IgD-negative memory B cell (primary cell): ENCODE measurements around the gene IGSF11. TPM values are rescaled to one million over a fixed set of nuclear protein-coding genes. Genes with fewer than 3 reads are reported as not detected.
"Not testable (repeated sequence)": the region's sequence is repeated elsewhere in the genome, so short reads cannot be mapped to it uniquely, and the experiment has no call there.

Source experiments
- H3K27ac Mint-ChIP-seq, 3 donors: one replicate each; pipeline ENCODE4 v1.8.0; 2020 to 2022; ENCODE audit warnings: mild to moderate bottlenecking in 3 of 3, mixed read lengths in 3 of 3, moderate library complexity in 1 of 3
- H3K27me3 Mint-ChIP-seq: one replicate; pipeline ENCODE4 v1.8.0; 2021; ENCODE audit warnings: mixed read lengths
- H3K36me3 Mint-ChIP-seq: one replicate; pipeline ENCODE4 v1.8.0; 2020; ENCODE audit warnings: mild to moderate bottlenecking, mixed read lengths
- H3K4me1 Mint-ChIP-seq, 3 donors: one replicate each; pipeline ENCODE4 v1.8.0; 2020 to 2022; ENCODE audit warnings: mixed read lengths in 3 of 3, mild to moderate bottlenecking in 1 of 3
- H3K4me3 Mint-ChIP-seq, 4 donors: one replicate each; pipeline ENCODE4 v1.8.0; 2020 to 2022; ENCODE audit warnings: mild to moderate bottlenecking in 4 of 4, mixed read lengths in 4 of 4, moderate library complexity in 3 of 4
- H3K9me3 Mint-ChIP-seq, 3 donors: one replicate each; pipeline ENCODE4 v1.8.0; 2020 to 2021; ENCODE audit warnings: mixed read lengths in 3 of 3, mild to moderate bottlenecking in 1 of 3
- polyA plus RNA-seq: library from polyadenylated mRNA; unstranded; fragments of 300-500 nt; fragmentation: Illumina TruSeq; gene quantifications from one replicate; pipeline ENCODE4 v1.2.3, GENCODE V29; 2021

The IGSF11 gene
- polyA plus RNA-seq, 1 donor from 2014 or later = not detected

DNA sequence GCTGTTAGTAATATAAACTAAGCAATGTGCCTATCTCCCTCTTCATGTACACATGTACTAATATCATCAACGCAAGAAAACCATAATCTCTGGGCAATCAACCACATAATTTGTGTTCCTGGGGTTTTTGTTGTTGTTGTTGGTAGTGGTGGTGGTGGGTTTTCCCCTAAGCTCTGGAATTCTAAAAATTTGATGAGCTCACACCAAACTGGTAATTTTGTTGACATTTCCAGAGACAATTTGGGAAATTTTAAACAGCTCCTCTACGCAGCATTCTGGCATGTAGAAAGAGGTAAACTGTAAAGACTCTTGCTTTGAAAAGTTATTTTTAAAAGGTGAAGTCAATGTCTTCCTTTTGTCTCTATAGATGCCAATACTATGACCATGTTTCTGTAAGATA is 126.7 kb downstream of the IGSF11 start:
- Mint-ChIP-seq H3K27me3 (peaks cover 9% of the 10 kb centered on the region), H3K36me3 (peaks cover 1% of the 10 kb centered on the region), H3K27ac (no peak overlapping the region), H3K4me1 (no peaks in the 10 kb centered on the region), H3K4me3 (no peak overlapping the region), H3K9me3 (peaks cover 0 to 2% (median 0%) of the 10 kb centered on the region in 3 donors)

DNA sequence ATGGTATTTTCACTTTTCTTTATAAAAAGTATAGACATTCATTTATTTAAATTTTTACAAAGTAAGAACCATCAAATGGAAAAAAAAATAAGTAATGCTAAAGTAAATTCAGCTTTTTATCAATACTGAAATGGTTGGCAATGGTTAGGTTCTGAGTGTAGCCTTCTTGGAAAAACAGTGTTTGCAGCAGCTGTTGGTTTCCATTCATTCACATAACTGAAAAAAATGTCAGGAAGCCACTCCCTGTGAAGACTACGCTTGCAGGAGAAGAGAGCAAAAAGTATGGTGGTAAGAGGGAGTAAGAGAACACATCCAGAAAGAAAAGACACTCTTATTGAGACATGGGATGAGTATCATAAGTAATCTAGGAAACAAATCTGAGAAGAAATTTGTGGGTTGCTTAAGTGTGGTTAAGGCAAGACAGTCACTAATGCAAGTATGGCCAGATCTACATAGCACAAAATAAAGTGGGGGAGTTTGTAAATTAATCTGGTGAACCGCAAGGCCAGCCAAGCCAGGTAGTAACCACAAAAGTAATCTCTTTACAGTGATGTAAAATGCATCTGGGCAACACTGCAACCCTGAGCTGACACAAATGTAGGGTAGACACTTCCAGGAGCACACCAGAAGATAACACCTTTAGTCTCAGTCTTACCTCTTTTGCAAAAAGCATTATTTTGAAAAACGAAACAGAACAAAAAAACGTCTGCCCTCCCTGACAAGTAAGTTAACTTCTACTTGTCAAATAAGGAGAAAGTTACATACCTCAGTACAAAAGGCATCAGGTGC is 133.7 kb downstream of the IGSF11 start:
- Mint-ChIP-seq H3K4me1 (peaks cover 0 to 4% (median 0%) of the 10 kb centered on the region in 3 donors), H3K27me3 (peaks cover 2% of the 10 kb centered on the region), H3K27ac (no peak overlapping the region), H3K36me3 (no peaks in the 10 kb centered on the region), H3K9me3 (no peaks in the 10 kb centered on the region), H3K4me3 (no peak overlapping the region)

DNA sequence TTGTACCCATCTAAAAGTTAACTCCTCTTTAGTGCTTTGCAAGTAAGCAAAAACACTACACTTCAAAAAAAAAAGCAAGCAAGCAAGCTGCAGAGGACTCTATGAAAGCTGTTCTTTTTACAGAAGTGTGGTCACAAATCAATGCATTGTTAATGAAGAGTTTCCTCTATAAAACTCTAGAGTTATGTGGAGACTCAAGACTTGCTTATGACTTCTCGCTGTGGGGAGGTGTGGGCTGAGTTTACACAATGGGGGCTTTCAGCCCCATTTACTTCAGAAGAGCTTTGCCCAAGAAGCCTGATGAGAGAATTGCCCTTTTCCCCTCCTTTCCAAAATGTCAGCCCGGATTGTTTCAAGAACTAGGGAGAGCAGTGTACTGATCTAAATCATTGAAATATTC is 144.4 kb downstream of the IGSF11 start:
- Mint-ChIP-seq H3K9me3 (no peaks in the 10 kb centered on the region), H3K27me3 (peaks cover 16% of the 10 kb centered on the region), H3K36me3 (no peaks in the 10 kb centered on the region), H3K27ac (no peak overlapping the region), H3K4me3 (no peak overlapping the region), H3K4me1 (peaks cover 0 to 1% (median 0%) of the 10 kb centered on the region in 3 donors)

DNA sequence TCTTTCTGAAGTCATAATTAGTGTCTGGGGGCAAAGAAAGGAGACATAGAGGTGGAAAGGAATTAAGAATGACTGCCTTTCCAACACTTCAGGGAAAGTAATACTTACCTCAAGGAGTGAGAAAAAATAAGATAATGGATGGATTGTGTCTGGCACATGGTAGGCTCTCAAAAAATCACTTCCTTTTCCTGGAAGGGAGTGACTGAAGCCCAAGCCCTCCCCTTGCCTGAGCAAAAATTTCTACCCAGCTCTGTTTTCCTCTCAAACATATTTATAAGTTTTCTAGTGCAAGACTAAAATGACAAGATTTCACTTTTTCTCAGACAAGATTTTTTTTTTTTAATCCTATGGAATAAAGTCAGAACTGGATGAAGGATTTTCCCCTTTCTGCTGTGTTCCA is 145.0 kb downstream of the IGSF11 start:
- Mint-ChIP-seq H3K4me3 (no peak overlapping the region), H3K4me1 (peaks cover 0 to 1% (median 1%) of the 10 kb centered on the region in 3 donors), H3K27ac (no peak overlapping the region), H3K27me3 (peaks cover 16% of the 10 kb centered on the region), H3K9me3 (no peaks in the 10 kb centered on the region), H3K36me3 (no peaks in the 10 kb centered on the region)

DNA sequence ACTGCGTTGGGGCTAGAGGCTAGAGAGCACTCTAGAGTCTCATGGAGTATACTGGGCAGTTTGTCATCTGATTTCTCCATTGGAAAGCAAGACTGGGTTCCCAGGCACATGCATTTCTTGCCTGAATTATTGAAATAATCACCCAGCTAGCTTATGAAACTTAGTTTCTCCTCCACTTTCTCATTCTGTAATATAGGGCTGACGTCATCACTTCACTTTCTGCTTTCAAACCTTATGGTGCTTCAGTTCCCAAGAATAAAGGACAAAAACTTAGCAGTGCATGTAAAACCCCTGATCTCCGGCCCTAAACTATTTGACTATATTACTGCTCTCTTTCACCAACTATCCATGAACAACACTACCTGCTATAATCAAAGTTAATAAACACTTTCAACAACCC is 147.9 kb downstream of the IGSF11 start:
- H3K9me3 Mint-ChIP-seq = no peaks in the 10 kb centered on the region
- H3K27me3 Mint-ChIP-seq = peaks cover 10% of the 10 kb centered on the region
- peaks cover 0 to 2% (median 0%) of the 10 kb centered on the region in 3 donors for H3K4me1 Mint-ChIP-seq
- no peak overlapping the region for H3K4me3 Mint-ChIP-seq
- no peak overlapping the region for H3K27ac Mint-ChIP-seq
- no peaks in the 10 kb centered on the region for H3K36me3 Mint-ChIP-seq

DNA sequence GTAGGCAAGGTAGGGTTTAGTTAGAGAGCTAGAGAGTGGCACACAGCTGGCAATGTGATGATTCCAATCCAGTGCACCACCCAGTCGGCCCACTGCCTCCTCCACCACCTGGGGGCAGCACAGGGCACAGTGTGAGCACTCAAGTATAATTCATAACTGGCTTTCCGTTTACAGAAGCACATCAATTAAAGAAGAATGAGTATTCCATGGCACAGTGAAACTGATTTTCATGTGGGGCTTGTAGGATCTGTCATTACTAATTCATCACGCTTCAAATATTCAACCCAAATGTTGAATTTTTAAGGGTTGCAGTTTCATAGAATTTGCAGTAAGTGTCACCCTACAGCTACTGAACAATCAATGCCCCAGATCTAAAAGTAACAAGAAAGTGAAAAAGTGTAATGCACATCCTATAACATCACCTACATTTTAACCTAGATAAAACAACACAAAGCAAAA is 149.9 kb downstream of the IGSF11 start:
- no peak overlapping the region for H3K27ac Mint-ChIP-seq
- H3K4me3 Mint-ChIP-seq = no peak overlapping the region
- no peaks in the 10 kb centered on the region for H3K36me3 Mint-ChIP-seq
- no peaks in the 10 kb centered on the region for H3K9me3 Mint-ChIP-seq
- peaks cover 0 to 3% (median 0%) of the 10 kb centered on the region in 3 donors for H3K4me1 Mint-ChIP-seq
- peaks cover 6% of the 10 kb centered on the region for H3K27me3 Mint-ChIP-seq

DNA sequence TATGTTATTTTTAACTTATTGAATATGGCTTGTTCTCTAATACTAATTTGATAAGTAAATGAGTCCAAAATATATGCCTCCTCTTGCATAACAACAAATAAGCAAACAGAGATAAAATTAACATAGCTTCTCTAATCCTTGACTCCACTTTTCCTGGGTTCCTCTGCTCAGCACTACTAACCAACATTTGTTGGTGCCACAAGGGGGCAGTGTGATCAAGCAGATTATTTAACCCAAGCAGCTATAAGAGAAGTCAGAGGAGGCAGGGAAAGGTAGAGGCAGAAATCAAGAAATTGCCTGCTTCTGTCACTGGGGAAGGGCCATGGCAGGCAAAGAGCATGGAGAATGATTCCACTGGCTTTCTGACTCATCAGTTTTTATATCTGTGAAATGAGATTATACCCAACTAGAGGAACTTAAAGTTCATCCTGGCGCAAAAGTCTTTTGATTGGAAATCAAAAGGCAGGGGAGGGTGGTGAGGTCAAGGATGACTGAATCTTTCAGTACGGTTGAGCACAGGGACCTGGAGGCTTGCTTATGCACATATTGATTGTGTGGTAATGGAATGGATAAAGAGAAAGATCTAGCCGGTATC is 152.2 kb downstream of the IGSF11 start:
- H3K4me3 Mint-ChIP-seq = no peak overlapping the region
- H3K27me3 Mint-ChIP-seq = peaks cover 6% of the 10 kb centered on the region
- no peaks in the 10 kb centered on the region for H3K36me3 Mint-ChIP-seq
- no peaks in the 10 kb centered on the region for H3K9me3 Mint-ChIP-seq
- no peak overlapping the region for H3K27ac Mint-ChIP-seq
- peaks cover 0 to 3% (median 0%) of the 10 kb centered on the region in 3 donors for H3K4me1 Mint-ChIP-seq

DNA sequence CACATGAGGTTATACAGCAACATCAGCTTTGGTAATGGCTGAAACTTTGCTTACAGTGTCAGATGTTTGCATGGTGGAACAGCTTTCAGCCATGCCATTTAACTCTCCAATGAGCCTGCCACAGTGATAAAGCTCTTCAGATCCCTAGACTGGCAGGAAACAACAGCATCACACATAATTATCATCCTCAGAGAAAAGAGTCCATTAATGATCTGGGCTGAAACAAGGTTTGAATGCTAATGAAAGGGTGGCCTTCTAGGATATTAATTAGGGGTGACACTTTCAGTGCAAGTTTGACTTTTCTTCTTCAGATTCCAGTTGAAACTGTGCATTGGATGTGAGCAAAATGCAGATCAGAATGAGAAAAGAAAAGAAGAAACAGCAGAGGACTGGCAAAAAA is 166.6 kb downstream of the IGSF11 start:
- Mint-ChIP-seq H3K9me3 (peaks cover 8 to 21% (median 10%) of the 10 kb centered on the region in 3 donors), H3K4me3 (no peak overlapping the region), H3K36me3 (peaks cover 6% of the 10 kb centered on the region), H3K27ac (no peak overlapping the region), H3K27me3 (peaks cover 13% of the 10 kb centered on the region), H3K4me1 (no peaks in the 10 kb centered on the region)

DNA sequence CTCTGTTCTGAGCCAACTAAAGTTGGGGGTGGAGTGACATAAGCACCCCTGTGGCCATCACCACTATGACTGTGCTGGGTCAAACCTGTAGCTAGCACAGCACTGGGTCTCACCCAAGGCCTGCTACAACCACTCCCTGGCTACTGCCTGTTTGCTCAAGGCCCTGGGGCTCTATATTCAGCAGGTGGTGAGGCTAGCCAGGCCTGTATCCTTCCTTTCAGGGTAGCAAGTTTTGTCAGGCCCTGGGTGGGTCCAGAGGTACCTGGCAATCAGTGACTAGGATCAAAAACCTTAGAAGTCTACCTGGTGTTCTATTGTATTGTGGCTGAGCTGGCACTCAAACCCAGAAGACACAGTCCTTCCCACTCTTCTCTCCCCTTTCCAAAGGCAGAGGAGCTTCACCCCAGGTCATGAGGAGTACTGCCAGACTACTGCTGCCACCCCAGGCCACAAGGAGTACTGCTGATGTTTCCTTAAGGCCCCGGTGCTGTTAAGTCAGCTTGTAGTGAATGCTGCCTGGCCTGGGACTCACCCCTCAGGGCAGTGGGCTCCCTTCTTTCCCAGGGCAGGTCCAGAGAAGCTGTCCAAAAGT is 170.8 kb downstream of the IGSF11 start:
- Mint-ChIP-seq H3K36me3 (no peaks in the 10 kb centered on the region), H3K27ac (no peak overlapping the region), H3K4me3 (no peak overlapping the region), H3K27me3 (peaks cover 5% of the 10 kb centered on the region), H3K9me3 (no peaks in the 10 kb centered on the region), H3K4me1 (no peaks in the 10 kb centered on the region)

DNA sequence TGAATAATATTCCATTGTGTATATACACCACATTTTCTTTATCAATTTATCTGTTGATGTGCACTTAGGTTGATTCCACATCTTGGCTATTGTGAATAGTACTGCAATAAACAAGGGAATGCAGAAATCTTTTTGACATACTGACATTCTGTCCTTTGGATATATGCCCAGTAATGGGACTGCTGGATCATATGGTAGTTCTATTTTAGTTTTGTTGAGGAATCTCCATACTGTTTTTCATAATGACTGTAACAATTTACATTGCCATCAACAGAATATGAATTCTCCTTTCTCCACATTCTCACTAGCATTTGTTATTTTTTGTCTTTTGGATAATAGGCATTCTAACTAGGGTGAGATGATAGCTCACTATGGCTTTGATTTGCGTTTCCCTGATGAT is 174.7 kb downstream of the IGSF11 start:
- Mint-ChIP-seq H3K27ac (no peak overlapping the region), H3K9me3 (peaks cover 2 to 8% (median 7%) of the 10 kb centered on the region in 3 donors), H3K27me3 (no peaks in the 10 kb centered on the region), H3K36me3 (peaks cover 3% of the 10 kb centered on the region), H3K4me1 (no peaks in the 10 kb centered on the region), H3K4me3 (no peak overlapping the region)

DNA sequence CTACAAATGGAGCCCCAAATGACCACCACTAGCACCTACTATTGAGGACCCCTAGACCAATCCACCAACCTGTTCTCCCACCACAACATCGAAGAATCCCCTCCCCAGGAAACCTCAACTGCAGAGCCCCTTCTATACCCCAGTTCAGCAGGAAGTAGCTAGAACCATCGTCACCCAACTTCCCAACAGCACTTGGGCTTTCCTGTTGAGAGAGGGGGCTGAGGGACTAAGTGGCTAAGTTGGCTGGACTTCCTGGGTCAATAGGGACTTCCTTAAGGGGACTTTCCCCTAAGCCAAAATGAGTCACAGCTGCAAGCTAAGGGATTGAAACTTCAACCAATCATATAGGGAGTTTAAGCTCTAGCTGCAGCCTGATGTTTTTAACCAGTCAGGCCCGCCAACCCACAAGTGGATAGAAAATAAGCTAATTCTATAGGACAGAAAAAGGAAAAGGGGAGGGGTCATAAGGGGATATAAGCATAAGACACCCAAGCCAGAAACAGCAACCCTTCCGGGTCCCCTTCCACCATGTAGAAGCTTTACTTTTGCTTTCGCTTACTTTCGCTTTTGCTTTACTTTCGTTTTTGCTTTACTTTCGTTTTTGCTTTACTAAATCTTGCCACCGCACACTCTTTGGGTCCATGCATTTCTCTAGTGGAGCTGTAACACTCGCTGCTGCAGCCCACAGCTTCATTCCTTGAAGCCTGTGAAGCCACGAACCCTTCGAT is 183.0 kb downstream of the IGSF11 start:
- H3K4me3 Mint-ChIP-seq = peak overlapping the region; percentile 52 to 86 (median 80)
- H3K4me1 Mint-ChIP-seq, H3K36me3 Mint-ChIP-seq, H3K27me3 Mint-ChIP-seq: not testable (repeated sequence)
- peaks cover 4 to 20% (median 10%) of the 10 kb centered on the region in 3 donors for H3K9me3 Mint-ChIP-seq
- H3K27ac Mint-ChIP-seq = peak overlapping the region in 1 of 3 donors; percentile 89

DNA sequence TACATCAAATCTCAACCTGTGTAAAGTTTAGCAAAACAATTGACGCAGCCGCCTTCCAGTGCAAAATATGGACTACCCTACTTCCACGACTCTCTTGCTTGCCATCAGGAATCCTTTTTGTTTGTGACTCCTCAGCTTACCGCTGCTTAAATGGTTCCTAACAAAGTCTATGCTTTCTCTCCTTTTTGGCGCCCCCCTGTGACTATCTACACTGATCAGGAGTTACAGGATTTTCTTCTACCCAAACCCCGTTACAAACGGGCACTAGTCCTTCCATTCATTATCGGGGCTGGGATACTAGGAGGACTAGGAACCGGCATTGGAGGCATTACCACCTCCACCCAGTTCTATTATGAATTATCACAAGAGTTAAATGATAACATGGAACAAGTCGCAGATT is 184.0 kb downstream of the IGSF11 start:
- no peaks in the 10 kb centered on the region for H3K27me3 Mint-ChIP-seq
- peak overlapping the region in 1 of 4 donors; percentile 39 for H3K4me3 Mint-ChIP-seq
- peak overlapping the region in 1 of 3 donors; percentile 67 for H3K27ac Mint-ChIP-seq
- peaks cover 5% of the 10 kb centered on the region for H3K36me3 Mint-ChIP-seq
- peaks cover 3 to 5% (median 4%) of the 10 kb centered on the region in 3 donors for H3K4me1 Mint-ChIP-seq
- peaks cover 4 to 20% (median 10%) of the 10 kb centered on the region in 3 donors for H3K9me3 Mint-ChIP-seq
